ENCODE measurements around the gene ATF6.

The ATF6 gene

GRCh38 chr1:161981735-161982506, 215.8 kb downstream of the ATF6 start:
- DNase-seq = peak; percentile 20

DNA sequence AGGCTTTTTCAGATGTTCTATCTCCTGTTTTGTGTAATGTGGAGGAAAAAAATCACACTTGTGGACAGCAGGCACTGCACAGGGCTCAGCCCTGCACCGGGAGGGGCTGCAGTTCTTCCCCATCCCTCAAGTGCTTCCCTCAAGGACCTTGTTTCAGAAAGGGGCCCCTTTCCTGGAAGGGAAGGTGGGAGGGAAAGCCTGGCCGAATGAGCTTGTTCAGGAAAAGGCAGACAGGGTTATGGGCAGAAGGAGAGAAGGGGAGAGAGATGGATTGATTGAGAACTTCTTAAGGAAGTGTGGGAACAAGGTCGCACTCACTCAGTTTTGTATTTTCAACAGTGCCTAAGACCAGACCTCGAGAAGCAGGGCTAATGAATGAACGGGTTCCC, 216.4 kb downstream of the ATF6 start:
- DNase-seq = no peak

- no peak for DNase-seq
Observed at GRCh38 chr1:161982917-161983316, 216.8 kb downstream of the ATF6 start.

- DNase-seq = no peak
Observed at GRCh38 chr1:161983725-161984124, 217.6 kb downstream of the ATF6 start.

GRCh38 chr1:161985301-161985822, 219.2 kb downstream of the ATF6 start:
- no peak for DNase-seq

DNA sequence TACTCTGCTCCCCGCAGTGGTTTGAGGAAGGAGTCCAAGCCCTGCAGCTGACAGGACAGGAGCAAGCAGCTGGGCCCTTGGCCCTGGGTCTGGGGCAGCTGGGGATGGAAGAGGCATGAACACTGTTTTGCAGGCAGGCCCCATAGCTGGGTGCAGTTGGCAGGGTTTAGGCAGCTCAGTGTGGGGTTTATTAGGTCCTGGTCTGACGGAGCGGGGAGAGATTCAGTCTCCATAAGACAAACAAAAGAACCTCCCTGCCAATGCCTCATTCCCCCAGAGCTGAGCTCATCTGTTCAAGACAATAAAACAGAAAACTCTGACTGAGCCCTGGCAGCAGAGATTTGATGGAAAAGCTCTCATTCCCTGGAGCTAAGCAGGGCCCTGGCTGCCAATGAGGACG, 220.2 kb downstream of the ATF6 start:
- no peak for DNase-seq

- no peak for DNase-seq
Observed at GRCh38 chr1:161987303-161987702, 221.2 kb downstream of the ATF6 start.

GRCh38 chr1:161987872-161988271, 221.8 kb downstream of the ATF6 start:
- no peak for DNase-seq

- peak; percentile 16 for DNase-seq
Observed at GRCh38 chr1:161988413-161988812, 222.3 kb downstream of the ATF6 start.

- peak; percentile 57 for DNase-seq
Observed at GRCh38 chr1:161989108-161989507, 223.0 kb downstream of the ATF6 start.

DNA sequence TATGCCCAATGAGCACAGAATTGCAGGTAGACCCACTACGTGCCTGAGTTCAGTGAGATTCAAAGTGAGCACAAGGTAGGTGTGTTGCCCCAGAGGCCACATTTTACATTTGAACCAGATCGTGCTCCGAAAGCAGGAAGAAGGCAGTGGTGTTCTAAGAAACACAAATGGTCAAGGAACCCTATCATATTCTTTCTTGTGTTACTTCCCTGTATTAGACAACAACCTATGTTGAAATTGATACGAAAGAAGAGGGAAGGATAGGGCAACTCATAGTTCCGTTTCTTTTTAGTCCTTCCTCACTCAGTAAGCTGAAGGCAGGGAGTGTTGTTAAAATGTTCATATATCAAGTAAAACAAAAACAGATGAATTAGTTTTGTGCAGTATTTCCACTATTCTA, 223.7 kb downstream of the ATF6 start:
- no peak for DNase-seq

- DNase-seq = no peak
Observed at GRCh38 chr1:161993576-161993975, 227.5 kb downstream of the ATF6 start.

DNA sequence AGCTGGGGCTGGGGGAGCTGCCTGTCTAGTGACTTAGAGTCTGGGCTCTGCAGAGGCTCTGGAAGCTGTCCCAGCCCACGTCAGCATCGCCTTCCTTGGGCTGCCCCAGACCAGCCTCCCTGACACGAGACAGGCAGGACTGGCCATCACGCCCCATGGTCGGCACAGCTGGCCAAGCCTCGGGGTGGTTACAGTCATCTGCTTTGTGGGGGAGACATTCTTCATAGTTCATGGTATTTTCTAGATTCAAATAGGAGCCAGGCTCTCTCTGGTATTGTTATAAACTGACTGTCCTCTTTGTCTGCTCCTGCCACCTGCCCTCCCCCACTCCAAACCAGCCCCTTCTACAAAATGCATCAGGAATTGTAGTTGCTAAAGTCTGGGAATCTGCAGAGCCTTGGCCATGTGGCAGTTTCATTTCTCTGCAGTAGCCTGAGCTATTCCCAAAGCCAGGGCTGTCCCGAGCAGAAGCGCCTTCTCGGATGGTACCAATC, 228.1 kb downstream of the ATF6 start:
- DNase-seq = no peak

- DNase-seq = no peak
Observed at GRCh38 chr1:161997152-161997551, 231.0 kb downstream of the ATF6 start.

- peak; percentile 77 for DNase-seq
Observed at GRCh38 chr1:161998811-161999210, 232.7 kb downstream of the ATF6 start.

DNA sequence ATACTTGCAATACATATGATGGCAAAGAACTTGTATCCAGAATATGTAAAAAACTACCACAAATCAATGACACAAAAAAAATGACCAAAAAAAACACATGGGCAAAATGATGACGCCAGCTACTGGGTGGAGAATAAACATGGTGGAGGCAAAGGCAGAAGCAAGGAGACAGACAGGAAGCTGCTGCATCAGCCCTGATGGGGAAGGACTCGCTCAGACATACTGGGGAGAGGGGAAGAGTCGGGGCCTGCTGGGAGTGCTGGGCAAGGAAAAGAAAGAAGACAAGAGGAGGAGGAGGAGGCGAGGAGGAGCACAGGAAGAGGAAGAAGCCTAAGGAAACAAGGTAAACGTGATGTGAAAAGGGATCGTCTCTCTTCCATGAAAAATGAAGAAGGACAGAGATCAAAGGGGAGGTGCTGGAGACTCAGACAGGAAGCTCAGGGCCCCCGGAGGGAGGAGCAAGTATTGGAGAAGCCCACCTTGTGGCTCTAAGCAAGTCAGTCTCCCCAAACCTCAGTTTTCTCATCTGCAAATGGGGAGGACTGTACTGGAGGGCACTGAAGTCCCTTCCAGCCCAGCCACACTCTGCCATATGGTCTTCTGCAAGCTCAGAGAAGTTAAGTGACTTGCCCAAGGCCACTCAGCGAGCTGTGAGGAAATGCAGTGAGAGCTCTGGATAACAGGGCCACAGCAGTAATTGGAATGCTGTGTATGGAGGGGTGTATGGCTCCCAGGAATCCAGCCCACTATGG, 233.4 kb downstream of the ATF6 start:
- DNase-seq = no peak

GRCh38 chr1:162000053-162000420, 233.9 kb downstream of the ATF6 start:
- no peak for DNase-seq

- peak; percentile 83 for DNase-seq
Observed at GRCh38 chr1:162003061-162003829, 237.1 kb downstream of the ATF6 start.

GRCh38 chr1:162003830-162004215, 237.7 kb downstream of the ATF6 start:
- peak; percentile 97 for DNase-seq

DNA sequence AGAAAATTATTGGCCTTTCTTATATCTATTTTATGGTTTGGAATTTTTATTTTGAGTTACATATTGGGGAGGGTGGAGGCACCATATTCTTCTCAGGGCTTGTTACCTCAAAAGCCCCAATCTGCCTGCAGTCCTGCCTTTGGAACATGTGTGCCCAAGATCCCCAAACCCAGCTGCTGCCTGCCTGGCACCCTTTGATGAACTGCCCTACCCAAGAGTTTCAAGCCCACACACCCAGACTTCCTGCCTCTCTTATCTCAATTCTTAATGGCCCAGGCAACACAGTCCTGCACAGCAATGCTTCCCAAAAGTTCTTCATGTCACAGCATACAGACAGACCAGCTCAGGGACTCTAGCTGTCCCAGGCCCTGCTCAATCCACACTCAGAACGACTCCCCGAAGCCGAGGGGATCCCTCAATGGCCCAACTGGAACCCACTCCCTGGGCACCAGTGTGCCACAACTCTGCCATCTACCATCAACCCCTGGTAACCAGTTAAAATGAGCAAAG, 238.4 kb downstream of the ATF6 start:
- DNase-seq = peak; percentile 71

DNA sequence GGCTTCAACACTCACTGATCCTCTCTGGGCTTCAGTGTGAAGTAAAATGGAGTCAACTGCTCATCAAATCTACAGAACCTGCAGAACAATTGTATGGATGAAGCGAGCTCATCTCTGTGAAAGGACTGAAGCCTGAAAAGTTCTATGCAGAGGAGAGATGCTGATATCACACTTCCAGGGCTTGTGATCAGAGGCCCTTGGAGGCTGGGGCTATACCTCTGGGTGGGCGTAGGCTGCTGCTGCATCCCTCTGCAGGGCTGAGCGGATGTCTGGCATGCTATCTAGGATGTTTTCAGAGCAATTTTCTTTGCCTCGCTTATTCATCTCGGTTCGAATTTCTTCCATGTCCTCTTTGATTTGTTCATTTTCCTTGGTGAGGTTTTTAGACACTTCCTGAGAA, 240.0 kb downstream of the ATF6 start:
- DNase-seq = no peak

- no peak for DNase-seq
Observed at GRCh38 chr1:162007466-162007865, 241.3 kb downstream of the ATF6 start.

GRCh38 chr1:162008799-162009198, 242.7 kb downstream of the ATF6 start:
- no peak for DNase-seq

Data from RPMI8226 (cell line).